ENCODE data around the gene SREK1. TPM values are rescaled to one million over a fixed set of nuclear protein-coding genes. Genes with fewer than 3 reads are reported as not detected.

SREK1 gene
- total RNA-seq, 4 donors from 2014 or later: 29.9 to 51.9 (median 44.9) TPM

DNA sequence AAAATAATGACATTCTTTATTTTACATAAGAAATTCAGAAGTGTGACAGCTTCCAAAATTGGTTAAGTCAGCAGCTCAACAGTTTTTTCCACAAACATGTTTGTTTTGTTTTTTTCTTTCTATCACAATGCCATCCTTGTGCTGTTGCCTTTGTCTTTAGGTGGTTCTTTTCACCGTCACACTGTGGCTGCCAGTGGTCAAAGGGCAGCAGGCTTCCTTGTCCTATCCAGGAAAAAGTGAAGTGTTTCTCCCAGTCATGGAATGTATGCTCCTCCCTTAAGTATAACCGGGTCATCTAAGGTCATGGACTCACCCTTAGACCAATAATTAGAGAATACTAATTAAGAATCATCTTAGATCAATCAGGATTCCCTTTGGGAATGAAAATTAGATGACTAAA lies 87.4 kb downstream of the SREK1 start:
- no peak for DNase-seq (ENCODE audit: extremely low spot score)
- H3K4me3 ChIP-seq: no peak overlapping the region
- no peaks in the 10 kb centered on the region for H3K27me3 ChIP-seq
- intact Hi-C loops (cut with DNase I): no loop called here
- H3K4me1 ChIP-seq: no peaks in the 10 kb centered on the region
- H3K36me3 ChIP-seq: no peaks in the 10 kb centered on the region
- TF ChIP-seq POLR2AphosphoS5 (IDR thresholded peaks at IDR 0.05): no peak
- TF ChIP-seq, protein P1, sequence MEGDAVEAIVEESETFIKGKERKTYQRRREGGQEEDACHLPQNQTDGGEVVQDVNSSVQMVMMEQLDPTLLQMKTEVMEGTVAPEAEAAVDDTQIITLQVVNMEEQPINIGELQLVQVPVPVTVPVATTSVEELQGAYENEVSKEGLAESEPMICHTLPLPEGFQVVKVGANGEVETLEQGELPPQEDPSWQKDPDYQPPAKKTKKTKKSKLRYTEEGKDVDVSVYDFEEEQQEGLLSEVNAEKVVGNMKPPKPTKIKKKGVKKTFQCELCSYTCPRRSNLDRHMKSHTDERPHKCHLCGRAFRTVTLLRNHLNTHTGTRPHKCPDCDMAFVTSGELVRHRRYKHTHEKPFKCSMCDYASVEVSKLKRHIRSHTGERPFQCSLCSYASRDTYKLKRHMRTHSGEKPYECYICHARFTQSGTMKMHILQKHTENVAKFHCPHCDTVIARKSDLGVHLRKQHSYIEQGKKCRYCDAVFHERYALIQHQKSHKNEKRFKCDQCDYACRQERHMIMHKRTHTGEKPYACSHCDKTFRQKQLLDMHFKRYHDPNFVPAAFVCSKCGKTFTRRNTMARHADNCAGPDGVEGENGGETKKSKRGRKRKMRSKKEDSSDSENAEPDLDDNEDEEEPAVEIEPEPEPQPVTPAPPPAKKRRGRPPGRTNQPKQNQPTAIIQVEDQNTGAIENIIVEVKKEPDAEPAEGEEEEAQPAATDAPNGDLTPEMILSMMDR (IDR thresholded peaks at IDR 0.05): no peak
- no peak for TF ChIP-seq EP300 (IDR thresholded peaks at IDR 0.05)
- no peak for TF ChIP-seq POLR2A (IDR thresholded peaks at IDR 0.05; ENCODE audit: low read depth)
- WGBS: 62% methylated on average over 2 of the region's 2 CpGs
- H3K27ac ChIP-seq (replicated peaks in 1 of 4): no peak overlapping the region
- H3K9me3 ChIP-seq: no peaks in the 10 kb centered on the region

DNA sequence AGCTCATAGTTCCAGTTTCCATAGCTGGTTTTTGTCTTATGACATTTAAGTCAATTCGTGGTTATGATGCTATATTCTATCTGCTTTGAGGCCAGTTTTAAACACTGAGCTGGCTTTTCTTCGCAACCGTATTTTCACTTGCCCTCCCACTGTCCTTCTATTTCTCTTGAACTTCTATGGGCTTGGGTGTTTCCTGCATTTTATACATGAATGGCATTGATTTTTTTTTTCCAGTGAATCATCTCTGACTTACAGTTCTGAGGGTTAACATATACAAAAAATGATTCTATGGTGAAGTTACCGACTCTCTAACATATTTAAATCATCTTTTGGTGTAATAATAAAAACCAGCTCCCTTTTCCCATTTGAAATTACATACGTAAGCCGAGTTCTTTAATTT lies 88.2 kb downstream of the SREK1 start:
- 75% methylated on average over 6 of the region's 6 CpGs for WGBS
- DNase-seq (ENCODE audit: extremely low spot score): no peak
- intact Hi-C loops (cut with DNase I): no loop called here
- TF ChIP-seq, protein P1 (IDR thresholded peaks at IDR 0.05): no peak
- TF ChIP-seq EP300 (IDR thresholded peaks at IDR 0.05): no peak
- no peak for TF ChIP-seq POLR2A (IDR thresholded peaks at IDR 0.05; ENCODE audit: low read depth)
- TF ChIP-seq POLR2AphosphoS5 (IDR thresholded peaks at IDR 0.05): no peak
- no peak overlapping the region for H3K4me3 ChIP-seq
- H3K4me1 ChIP-seq: no peaks in the 10 kb centered on the region
- no peaks in the 10 kb centered on the region for H3K36me3 ChIP-seq
- H3K27me3 ChIP-seq: no peaks in the 10 kb centered on the region
- H3K27ac ChIP-seq (replicated peaks in 1 of 4): no peak overlapping the region
- no peaks in the 10 kb centered on the region for H3K9me3 ChIP-seq

DNA sequence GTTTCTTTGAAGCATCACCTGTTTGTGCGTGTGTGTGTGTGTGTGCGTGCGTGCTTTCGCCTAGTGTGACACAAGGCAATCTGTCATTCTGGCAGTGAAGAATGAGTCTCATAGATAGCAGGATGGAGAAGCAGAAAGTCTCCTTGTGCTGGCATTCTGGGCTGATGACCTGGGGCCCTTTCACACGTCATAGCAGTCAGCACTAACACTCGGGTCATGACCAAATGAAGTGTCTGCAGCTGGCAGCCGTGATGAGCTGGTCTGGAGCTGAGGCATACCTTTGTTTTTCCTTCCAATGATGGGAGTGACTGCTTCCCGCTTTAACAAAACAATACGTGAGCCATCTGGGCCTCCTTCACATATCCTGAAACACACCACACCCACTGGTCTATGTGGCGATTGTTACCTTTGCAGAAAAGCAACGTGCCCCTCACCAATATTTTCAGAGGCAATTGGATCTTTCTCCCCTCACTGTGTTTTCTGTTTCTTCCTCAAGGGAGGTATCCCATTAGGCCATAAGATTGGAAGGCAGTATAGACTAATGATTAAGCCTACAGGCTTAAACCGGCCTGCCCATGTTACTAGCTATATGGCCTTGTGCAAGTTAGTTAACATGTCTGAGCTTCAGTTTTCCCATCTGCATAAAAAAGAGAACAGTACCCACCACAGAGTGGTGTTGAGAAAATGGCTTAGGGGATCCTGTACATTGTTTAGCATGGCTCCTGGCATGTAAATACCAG lies 88.8 kb downstream of the SREK1 start:
- no peaks in the 10 kb centered on the region for H3K4me1 ChIP-seq
- no peak overlapping the region for H3K4me3 ChIP-seq
- no peak overlapping the region for H3K27ac ChIP-seq (replicated peaks in 1 of 4)
- WGBS: 58% methylated on average over 11 of the region's 12 CpGs
- H3K36me3 ChIP-seq: no peaks in the 10 kb centered on the region
- no peaks in the 10 kb centered on the region for H3K9me3 ChIP-seq
- intact Hi-C loops (cut with DNase I): no loop called here
- TF ChIP-seq EP300 (IDR thresholded peaks at IDR 0.05): no peak
- TF ChIP-seq, protein P1 (IDR thresholded peaks at IDR 0.05): no peak
- no peak for TF ChIP-seq POLR2A (IDR thresholded peaks at IDR 0.05; ENCODE audit: low read depth)
- TF ChIP-seq POLR2AphosphoS5 (IDR thresholded peaks at IDR 0.05): no peak
- no peaks in the 10 kb centered on the region for H3K27me3 ChIP-seq
- no peak for DNase-seq (ENCODE audit: extremely low spot score)

Other genes starting within 250 kb of the SREK1 start
- 10 to 100 TPM; 46.9 to 67.7 (median 55.2) TPM for gene ERBIN, start 217.7 kb upstream of the SREK1 start, total RNA-seq

All from esophagus muscularis mucosa (tissue), 4 donors.